ENCODE results near the gene CCT2.

GRCh38 chr12:69550569-69551350 is 34.5 kb upstream of the CCT2 start:
- TF ChIP-seq REST (IDR thresholded peaks at IDR 0.05; ENCODE audit: borderline replicate concordance) (no peak), CTCF (IDR thresholded peaks at IDR 0.05; ENCODE audit: poor library complexity, severe bottlenecking) (no peak)

All from neural cell (in vitro differentiated cells).